MG63 (cell line): ENCODE data around the gene NAA80. TPM values are rescaled to one million over a fixed set of nuclear protein-coding genes. Genes with fewer than 3 reads are reported as not detected.
"Not testable (repeated sequence)": the region's sequence is repeated elsewhere in the genome, so short reads cannot be mapped to it uniquely, and the experiment has no call there.

Experiments used
- DNase-seq: peaks from one replicate; pipeline ENCODE4 v3.0.0-alpha.2; 2020
- H3K27me3 ChIP-seq: fragments of 250-450 bp; sonication (Bioruptor Pico); 2 replicates; pipeline ENCODE4 v1.5.1; 2020; ENCODE audit warnings: mild to moderate bottlenecking, moderate library complexity
- H3K36me3 ChIP-seq: fragments of 250-450 bp; sonication (Bioruptor Pico); 2 replicates; pipeline ENCODE4 v1.5.1; 2020; ENCODE audit warnings: mild to moderate bottlenecking, moderate library complexity
- H3K4me3 ChIP-seq: fragments of 250-450 bp; sonication (Bioruptor Pico); 2 replicates; pipeline ENCODE4 v1.5.1; 2020; ENCODE audit warnings: mild to moderate bottlenecking, moderate library complexity
- H3K9me3 ChIP-seq: fragments of 250-450 bp; sonication (Bioruptor Pico); 2 replicates; pipeline ENCODE4 v1.5.1; 2020; ENCODE audit warnings: mild to moderate bottlenecking, moderate library complexity
- total RNA-seq: library from RNA; depleted of rRNA; stranded (reverse); fragments of >200 nt; shearing (Covaris generic); gene quantifications from 2 replicates; pipeline ENCODE4 v1.2.3, GENCODE V29; 2014; ENCODE audit warnings: low replicate concordance

The NAA80 gene
- total RNA-seq, 1 experiment from 2014 or later, result 6.4 TPM

DNA sequence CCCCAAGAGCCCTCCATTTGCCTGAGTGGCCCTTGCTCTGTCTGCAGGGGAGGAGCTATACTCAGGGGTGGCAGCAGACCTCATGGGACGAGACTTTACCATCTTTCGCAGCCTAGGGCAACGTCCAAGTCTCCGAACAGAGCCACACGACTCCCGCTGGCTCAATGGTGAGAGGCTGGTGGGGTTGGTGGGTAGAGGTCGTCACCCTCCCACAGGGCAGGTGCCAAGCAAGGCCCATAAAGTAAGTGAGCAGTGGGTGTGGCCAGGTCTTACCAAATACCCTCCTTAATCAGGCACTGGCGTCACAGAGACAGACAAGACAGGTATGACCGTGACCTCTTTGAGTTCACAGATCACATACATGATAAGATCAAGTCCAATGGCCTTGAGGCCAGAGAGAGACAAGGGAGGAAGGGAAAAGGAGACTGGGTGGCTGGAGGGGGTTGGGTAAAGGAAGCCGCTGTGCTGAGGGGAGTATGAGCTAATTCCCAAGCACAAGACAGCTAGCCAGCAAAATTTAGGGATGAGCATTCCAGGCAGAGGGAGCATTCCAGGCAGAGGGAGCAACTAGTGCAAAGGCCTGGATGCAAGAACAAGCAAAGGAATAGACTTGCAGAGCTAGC, 27.8 kb downstream of the NAA80 start:
- no peaks in the 10 kb centered on the region for H3K27me3 ChIP-seq
- no peak for DNase-seq
- H3K4me3 ChIP-seq, result no peak overlapping the region

DNA sequence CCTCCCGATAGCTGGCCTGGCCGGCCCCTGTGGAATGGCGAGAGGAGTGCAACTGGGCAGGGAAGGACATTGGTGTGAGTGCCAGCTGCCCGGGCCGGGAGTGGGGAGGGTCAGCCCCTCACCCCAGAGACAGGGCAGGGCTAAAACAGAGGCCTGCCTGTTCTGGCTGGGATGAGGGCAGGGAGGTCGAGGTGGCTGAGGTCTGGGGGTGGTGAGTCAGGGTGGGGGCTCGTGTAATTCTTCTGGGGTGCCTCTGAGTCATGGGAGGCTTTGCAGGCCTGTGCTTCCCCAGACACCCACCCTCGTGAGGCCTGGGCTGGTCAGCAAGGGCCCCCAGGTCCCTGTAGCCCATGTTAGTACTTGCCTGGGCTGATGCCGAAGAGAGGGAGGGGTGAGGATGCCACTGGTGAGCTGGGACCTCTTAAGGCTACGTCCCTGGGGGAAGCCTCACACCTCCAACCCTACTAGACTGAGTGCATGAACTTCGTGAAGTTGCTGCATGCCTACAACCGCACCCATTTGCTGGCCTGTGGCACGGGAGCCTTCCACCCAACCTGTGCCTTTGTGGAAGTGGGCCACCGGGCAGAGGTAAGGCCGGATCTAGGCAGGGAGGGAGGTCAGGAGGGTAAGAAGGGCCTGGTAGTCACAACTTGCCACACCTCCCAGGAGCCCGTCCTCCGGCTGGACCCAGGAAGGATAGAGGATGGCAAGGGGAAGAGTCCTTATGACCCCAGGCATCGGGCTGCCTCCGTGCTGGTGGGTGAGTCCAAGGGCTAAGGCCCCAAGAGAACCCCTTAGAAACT, 28.6 kb downstream of the NAA80 start:
- peak overlapping the region; percentile 36; the same call in 1 of the 2 replicates for H3K4me3 ChIP-seq
- no peaks in the 10 kb centered on the region for H3K9me3 ChIP-seq
- H3K36me3 ChIP-seq, result no peaks in the 10 kb centered on the region
- no peaks in the 10 kb centered on the region for H3K27me3 ChIP-seq
- DNase-seq, result no peak

More for the DNA sequence above, 27.8 kb downstream of the NAA80 start:
- Histone ChIP-seq H3K9me3 (no peaks in the 10 kb centered on the region), H3K36me3 (no peaks in the 10 kb centered on the region)

DNA sequence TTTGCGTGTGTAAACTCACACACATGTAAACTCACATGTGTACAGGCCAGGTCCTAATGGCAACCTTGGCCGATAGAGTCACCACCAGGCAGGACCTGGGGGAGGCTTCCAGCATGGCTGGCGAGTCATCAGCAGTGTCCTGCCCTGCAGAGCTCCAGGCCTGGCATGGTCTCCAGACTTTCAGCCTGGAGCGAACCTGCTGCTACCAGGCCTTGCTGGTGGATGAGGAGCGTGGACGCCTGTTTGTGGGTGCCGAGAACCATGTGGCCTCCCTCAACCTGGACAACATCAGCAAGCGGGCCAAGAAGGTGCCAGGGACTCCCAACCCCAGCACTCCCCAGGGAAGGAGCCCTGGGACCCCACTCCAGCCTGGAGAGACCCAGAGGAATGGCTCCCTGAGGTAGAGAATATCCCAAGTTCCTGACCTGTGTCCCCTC, 29.2 kb downstream of the NAA80 start:
- DNase-seq, result peak; percentile 80
- peak overlapping the region; percentile 36; the same call in 1 of the 2 replicates for H3K4me3 ChIP-seq
- H3K36me3 ChIP-seq, result no peaks in the 10 kb centered on the region
- H3K9me3 ChIP-seq, result no peaks in the 10 kb centered on the region
- no peaks in the 10 kb centered on the region for H3K27me3 ChIP-seq

DNA sequence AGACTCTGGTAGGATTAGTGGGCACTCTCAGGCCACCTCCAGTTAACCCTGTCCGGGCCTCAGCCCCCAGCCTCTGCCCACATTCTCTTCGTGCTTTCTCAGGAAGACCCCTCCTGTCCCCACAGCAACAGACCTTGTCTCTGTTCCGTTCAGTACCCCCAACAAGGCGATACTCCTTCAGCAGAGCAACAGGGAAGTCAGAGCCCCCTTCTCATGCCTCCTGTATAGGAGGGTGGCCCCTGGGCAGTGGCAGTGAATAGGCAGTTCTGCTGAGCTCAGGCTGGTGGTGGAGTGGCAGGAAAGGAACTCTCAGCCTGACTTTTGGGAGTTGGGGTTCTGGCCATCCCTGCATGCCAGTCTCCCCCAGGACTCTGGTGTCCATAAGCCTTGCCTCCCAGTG, 29.7 kb downstream of the NAA80 start:
- Histone ChIP-seq H3K9me3 (no peaks in the 10 kb centered on the region), H3K27me3 (no peaks in the 10 kb centered on the region), H3K4me3 (peak overlapping the region; percentile 36), H3K36me3 (no peaks in the 10 kb centered on the region)
- DNase-seq, result no peak

DNA sequence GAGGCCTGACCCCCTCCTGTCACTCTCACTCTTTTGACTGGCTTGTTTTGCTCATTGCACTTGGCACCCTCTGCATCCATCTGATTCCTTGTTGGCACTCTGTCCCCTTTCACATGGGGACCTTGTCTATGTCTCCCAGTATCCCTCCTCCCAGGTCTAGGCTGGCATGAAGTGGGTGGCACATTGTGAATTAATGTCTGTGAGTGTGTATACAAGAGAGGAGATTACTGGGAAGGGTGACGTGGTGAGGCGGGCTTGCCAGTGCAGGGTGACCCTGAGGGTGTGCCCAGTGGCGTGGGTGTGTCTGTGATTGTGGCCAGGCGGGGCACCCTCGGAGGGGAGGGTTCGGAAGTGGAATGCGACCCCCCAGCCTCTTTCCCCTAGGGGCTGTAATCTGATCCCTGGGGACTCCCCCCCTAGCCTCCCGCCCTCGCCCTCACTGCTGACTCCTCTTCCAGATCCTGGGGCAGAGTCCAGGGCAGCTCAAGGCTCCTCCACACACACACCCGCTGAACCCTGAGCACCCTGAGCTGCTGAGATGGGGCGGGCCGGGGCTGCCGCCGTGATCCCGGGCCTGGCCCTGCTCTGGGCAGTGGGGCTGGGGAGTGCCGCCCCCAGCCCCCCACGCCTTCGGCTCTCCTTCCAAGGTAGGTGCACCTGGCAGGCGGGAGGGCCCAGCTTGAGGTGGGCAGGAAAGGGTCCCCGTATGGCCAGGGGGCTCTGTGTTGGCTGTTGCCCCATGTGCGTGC, 30.3 kb downstream of the NAA80 start, which contains the start of gene SEMA3B:
TSS of gene SEMA3B (plus strand) at position 445 of the 749 bp plus-strand sequence. CDS start at position 539, 94 bp downstream.
- H3K27me3 ChIP-seq, result no peaks in the 10 kb centered on the region
- peak; percentile 84 for DNase-seq
- H3K36me3 ChIP-seq, result no peaks in the 10 kb centered on the region
- H3K4me3 ChIP-seq, result peak within 1 kb of the TSS; percentile 36
- H3K9me3 ChIP-seq, result no peaks in the 10 kb centered on the region

DNA sequence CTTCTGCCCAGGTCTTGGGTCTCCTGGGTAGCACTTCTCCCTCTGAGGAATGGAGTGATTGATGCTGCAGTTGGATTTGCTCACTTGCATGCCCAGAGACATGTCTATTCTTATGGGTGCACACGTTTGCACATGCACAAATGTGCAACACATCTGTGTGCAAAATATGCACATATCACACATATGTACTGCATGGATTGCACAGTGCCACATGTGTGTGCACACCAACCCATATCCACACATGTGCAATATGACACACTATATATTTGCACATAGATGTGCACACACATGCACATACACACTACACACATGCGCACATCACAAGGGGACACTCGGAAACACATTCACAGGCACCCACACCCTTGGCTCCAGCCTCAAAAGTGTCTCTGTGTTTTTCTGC, 30.9 kb downstream of the NAA80 start:
- Histone ChIP-seq H3K27me3 (no peaks in the 10 kb centered on the region), H3K36me3 (no peaks in the 10 kb centered on the region), H3K4me3 (no peak overlapping the region), H3K9me3 (no peaks in the 10 kb centered on the region)
- DNase-seq, result no peak

DNA sequence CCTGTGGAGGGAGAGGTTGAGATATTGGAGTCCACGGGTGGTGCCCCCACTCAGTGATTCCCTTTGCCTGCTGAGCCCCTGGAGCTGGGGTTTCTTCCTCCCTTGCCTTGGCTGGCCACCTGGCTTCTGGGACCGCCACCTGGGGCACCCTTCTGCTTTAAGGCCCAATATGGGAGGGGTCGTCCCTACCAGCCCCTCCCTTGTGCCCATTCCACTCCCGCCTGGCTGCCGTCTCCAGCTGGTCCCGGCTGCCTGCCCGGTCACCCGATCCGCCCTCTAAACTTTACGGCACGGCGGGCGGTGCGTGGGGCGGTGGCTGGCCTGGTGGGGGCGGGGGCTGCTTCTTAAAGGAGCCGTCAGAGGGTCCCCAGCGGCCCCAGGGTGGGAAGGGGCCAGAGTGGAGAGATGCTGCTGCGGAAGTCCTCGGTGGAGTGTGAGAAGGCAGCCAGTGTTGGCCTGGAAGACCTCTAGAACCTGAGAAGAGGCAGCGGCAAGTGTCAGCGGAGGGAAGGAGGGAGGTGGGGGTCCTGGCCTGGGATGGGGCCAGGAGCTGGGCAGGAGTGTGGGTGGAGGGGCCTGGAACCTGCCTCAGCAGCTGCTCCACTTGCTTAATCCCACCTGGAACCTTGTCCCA, 31.8 kb downstream of the NAA80 start:
- H3K27me3 ChIP-seq, result no peaks in the 10 kb centered on the region
- peak overlapping the region; percentile 6; the same call in 1 of the 2 replicates for H3K4me3 ChIP-seq
- peak; percentile 53 for DNase-seq
- no peaks in the 10 kb centered on the region for H3K36me3 ChIP-seq
- no peaks in the 10 kb centered on the region for H3K9me3 ChIP-seq

DNA sequence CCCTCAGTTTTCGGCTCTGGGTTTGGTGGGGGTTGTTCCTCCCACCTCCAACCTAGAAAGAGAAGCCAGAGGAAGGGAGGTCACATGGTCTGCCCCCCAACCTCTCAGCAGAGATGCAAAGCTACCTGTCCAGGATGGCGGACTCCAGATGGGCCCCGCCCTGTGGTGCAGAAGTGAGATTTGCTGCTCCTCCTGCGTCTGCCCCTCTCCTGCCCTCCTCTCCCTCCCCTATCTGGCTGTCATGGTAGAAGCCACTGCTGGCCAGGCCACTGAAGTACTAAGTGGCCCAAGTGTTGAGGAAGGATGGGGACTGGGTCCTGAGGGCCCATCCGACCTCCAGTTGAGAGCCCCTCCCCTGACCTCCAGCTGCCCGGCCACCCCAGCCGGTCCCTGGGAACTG, 32.4 kb downstream of the NAA80 start:
- DNase-seq, result no peak
- no peak overlapping the region for H3K4me3 ChIP-seq

DNA sequence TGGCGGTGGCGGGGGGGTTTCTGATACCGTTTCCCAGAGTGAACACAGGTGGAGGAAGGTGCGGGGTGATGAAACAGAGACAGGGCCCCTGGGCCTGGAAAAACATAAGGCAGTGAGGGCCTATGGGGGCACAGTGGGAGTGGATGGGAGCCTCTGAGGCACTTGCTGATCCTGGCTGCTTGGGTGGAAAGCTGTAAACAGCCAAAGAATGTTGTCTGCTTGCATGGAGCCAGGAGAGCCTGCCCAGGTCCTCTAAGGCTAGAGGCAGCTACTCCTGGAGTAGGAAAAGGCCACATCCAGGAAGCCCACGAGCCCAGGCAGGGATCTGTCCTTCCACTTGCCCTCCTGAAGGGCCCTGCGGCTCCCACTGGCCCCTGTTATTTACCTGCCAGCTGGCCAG, 33.2 kb downstream of the NAA80 start:
- no peak for DNase-seq
- Histone ChIP-seq H3K36me3 (no peaks in the 10 kb centered on the region), H3K27me3 (no peaks in the 10 kb centered on the region), H3K9me3 (no peaks in the 10 kb centered on the region), H3K4me3 (no peak overlapping the region)

More for the DNA sequence above, 32.4 kb downstream of the NAA80 start:
- no peaks in the 10 kb centered on the region for H3K27me3 ChIP-seq
- H3K36me3 ChIP-seq, result no peaks in the 10 kb centered on the region
- H3K9me3 ChIP-seq, result no peaks in the 10 kb centered on the region

DNA sequence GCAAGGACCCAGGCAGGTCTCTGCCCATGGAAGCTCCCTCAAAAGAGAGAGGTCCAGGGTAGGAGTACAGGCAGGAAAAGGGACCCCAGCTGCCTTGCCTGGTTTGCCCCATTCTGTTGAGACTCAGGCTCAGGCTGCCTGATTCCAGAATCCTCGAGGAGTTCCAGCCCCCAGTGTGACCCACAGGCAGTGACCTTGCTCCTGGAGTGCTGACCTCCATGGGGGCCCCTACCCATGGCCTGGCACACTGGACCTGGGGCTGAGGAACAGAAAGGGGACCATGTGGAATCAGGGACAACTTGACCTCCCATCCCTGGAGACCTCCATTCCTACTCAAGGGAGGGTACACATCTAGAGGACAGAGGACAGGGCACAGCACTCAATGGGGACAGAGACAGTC, 33.6 kb downstream of the NAA80 start:
- Histone ChIP-seq H3K27me3 (no peaks in the 10 kb centered on the region), H3K4me3 (no peak overlapping the region), H3K9me3 (no peaks in the 10 kb centered on the region), H3K36me3 (no peaks in the 10 kb centered on the region)
- no peak for DNase-seq

DNA sequence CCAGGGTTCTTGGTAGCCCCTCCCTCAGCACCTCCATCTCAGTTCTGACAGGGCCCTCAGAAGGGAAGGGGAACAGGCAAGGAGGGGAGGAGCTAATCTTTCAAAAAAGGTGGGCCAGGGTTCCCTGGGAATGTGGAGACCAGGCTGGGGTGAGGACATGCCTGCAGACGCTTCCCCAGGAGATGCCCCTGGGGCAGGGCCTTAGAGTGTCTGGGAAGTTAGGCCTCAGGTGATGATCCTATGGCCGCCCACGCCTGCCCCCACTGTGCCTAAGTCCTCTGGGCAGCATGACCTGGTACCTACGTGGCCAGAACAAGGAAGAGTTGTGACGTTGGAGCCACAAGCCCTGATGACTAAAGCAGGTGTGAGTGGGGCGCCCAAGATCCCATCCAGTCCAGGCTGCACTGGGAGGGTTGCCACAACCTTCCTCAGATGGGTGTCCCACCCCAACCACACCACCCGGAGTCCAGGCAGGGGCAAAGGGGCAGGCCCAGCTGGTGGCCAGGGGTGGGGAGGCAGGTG, 34.2 kb downstream of the NAA80 start:
- Histone ChIP-seq H3K36me3 (no peaks in the 10 kb centered on the region), H3K27me3 (no peaks in the 10 kb centered on the region), H3K9me3 (no peaks in the 10 kb centered on the region), H3K4me3 (no peak overlapping the region)
- no peak for DNase-seq

DNA sequence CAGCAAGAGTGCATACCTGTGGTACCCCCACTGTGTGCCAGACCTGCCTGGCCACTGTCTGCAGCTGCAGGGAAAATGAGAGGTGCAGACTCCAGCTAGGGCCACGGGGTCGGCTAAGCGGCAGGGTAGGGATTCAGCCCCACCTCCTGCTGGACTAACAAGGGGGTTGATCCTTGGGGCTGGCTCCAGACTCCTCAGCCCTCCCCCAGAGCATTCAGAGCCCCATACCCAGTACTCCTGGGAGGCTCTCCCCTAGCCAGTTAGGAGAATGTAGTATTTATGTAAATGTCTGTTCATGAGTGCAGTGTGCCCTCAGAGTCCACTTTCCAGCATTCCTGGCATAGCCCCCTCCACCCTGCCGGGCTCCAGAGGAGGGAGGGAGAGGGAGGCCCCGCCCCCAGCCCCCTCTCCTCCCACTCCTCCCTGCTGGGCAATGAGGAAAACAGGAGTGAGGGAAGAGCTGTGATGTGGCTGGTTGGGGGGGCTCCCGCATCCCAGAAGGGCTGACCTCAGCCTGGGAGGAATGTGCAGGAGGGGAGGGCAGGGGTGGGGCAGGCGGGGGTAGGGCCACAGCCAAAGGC, 34.7 kb downstream of the NAA80 start:
- Histone ChIP-seq H3K9me3 (no peaks in the 10 kb centered on the region), H3K36me3 (no peaks in the 10 kb centered on the region), H3K4me3 (no peak overlapping the region), H3K27me3 (no peaks in the 10 kb centered on the region)
- DNase-seq, result peak; percentile 93

DNA sequence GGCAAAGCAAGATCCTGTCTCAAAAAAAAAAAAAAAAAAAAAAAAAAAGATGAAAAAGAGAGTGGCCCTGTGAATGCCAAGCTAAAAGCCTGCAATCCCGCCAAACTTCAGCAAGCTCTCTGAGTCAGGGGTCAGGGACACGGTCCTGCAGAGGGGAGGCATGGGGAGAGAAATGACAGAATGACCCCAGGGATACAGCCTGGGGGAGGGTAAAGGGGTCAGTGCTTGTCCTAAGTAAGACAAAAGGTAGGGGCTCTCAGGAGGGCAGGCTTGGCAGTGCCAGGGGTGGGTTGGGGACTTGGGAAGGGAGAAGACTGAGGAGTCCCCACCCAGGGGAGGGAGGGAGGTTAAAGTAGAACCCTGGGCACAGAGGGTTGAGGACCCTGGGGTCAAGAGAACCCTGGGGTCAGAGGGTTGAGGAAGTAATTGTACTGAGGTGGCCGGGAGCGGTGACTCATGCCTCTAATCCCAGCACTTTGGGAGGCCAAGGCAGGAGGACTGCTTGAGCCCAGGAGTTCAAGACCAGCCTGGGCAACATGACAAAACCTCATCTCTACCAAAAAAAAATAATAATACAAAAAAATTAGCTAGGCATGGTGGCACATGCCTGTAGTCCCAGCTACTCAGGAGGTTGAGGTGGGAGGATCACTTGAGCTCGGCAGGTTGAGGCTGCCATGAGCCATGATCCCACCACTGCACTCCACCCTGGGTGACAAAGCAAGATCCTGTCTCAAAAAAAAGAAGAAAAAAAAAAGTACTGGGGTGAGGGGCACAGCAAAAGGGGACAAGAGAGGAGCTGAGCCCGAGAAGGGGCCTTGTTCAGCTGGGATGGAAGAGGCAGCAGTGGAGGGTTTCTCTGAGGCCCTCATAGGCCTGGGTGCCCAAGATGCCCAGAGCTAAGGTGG, 35.5 kb downstream of the NAA80 start:
- Histone ChIP-seq H3K4me3 (no peak overlapping the region), H3K36me3 (no peaks in the 10 kb centered on the region), H3K9me3 (no peaks in the 10 kb centered on the region), H3K27me3 (no peaks in the 10 kb centered on the region)
- peak; percentile 72 for DNase-seq

DNA sequence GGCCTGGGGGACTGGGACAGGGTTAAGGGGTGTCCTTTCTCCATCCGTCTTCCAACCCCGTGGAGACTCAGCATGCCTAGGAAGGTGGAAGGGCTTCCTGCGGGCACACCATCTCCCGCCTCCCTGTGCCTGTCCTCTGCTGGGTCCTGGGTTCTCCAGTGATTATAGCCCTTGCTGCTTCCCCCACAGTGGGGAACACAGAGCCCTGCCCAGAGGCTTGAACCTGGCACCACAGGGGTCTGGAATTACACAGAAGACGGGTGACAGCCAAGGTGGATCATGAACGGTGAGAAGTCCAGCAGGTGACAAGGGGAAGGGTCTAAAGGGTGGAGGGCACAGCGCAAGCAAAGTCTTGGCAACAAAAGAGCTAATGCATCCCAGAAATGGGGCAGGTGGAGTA, 36.4 kb downstream of the NAA80 start:
- H3K27me3 ChIP-seq, result no peaks in the 10 kb centered on the region
- no peaks in the 10 kb centered on the region for H3K9me3 ChIP-seq
- no peaks in the 10 kb centered on the region; the same call in 1 of the 2 replicates for H3K36me3 ChIP-seq
- H3K4me3 ChIP-seq, result no peak overlapping the region
- DNase-seq, result no peak

DNA sequence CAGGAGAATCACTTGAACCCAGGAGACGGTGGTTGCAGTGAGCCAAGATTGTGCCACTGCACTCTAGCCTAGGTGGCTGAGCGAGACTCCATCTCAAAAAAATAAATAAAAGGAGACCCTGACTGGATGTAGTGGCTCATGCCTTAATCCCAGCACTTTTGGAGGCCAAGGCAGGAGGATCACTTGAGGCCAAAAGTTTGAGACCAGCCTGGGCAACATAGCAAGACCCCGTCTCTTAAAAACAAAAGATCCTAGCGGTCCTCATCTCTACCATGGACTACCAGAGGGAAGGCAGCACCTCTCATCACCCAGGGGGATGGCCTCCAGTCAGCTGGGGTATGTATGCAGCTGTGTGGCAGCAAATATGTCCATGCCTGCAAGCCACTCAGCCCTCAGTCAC, 37.0 kb downstream of the NAA80 start:
- H3K9me3 ChIP-seq, H3K36me3 ChIP-seq, H3K27me3 ChIP-seq, DNase-seq, H3K4me3 ChIP-seq: not testable (repeated sequence)
